Stomach (tissue), 9 donors: Measurements from ENCODE around the gene GREB1. TPM values are rescaled to one million over a fixed set of nuclear protein-coding genes. Genes with fewer than 3 reads are reported as not detected.

Source experiments
- DNase-seq, 2 donors: peaks; one replicate each; pipeline versions ENCODE4 v3.0.0 to v3.0.0-alpha.2; 2013 to 2019
- H3K27ac ChIP-seq, 5 donors: fragments of 200-600 bp in 4 of 5; sonication (generic) in 4 of 5; one replicate each; pipeline ENCODE4 v1.5.1; 2013 to 2019; ENCODE audit warnings: mild to moderate bottlenecking in 1 of 5, moderate library complexity in 1 of 5
- H3K27me3 ChIP-seq, 3 donors: fragments of 200-600 bp; sonication (generic); one replicate each; pipeline ENCODE4 v1.5.1; 2017 to 2019; ENCODE audit warnings: mixed run types in 1 of 3
- H3K36me3 ChIP-seq, 4 donors: fragments of 200-600 bp; sonication (generic); 1 replicate in 3 of 4; 2 replicates in 1 of 4; pipeline ENCODE4 v1.5.1; 2016 to 2019
- H3K4me1 ChIP-seq, 4 donors: fragments of 200-600 bp; sonication (generic); one replicate each; pipeline ENCODE4 v1.5.1; 2016 to 2019
- H3K4me3 ChIP-seq, 4 donors: fragments of 200-600 bp; sonication (generic) in 3 of 4; one replicate each; pipeline ENCODE4 v1.5.1; 2016 to 2019; ENCODE audit warnings: mild to moderate bottlenecking in 1 of 4
- H3K9me3 ChIP-seq, 4 donors: fragments of 200-600 bp; sonication (generic); one replicate each; pipeline ENCODE4 v1.5.1; 2016 to 2019
- CTCF ChIP-seq, 7 experiments: fragments of 450-650 bp in 4 of 7; fragments of 200-600 bp in 3 of 7; sonication (generic) in 3 of 7; IDR thresholded peaks; one replicate each; pipeline ENCODE4 v1.5.1; 2016 to 2019; ENCODE audit warnings: antibody characterized with exemption in 7 of 7, control low read depth in 2 of 7, mild to moderate bottlenecking in 1 of 7
- EP300 ChIP-seq: sonication (generic); formaldehyde crosslinking; IDR thresholded peaks from one replicate; pipeline ENCODE4 v1.6.1; 2017; ENCODE audit warnings: antibody characterized with exemption
- POLR2A ChIP-seq, 4 donors: fragments of 450-650 bp; IDR thresholded peaks; one replicate each; pipeline ENCODE4 v1.6.1; 2016; ENCODE audit warnings: antibody characterized with exemption in 4 of 4, control low read depth in 2 of 4, mild to moderate bottlenecking in 1 of 4, moderate library complexity in 1 of 4
- POLR2AphosphoS5 ChIP-seq, 3 donors: sonication (generic); formaldehyde crosslinking; IDR thresholded peaks; one replicate each; pipeline ENCODE4 v1.6.1; 2016; ENCODE audit warnings: antibody characterized with exemption in 3 of 3
- WGBS, 5 donors: extraction: QIAGEN DNeasy Blood & Tissue Kit in 3 of 5; methylation state at CpG; one replicate each; pipeline versions ENCODE4 v1.1.5 to v1.1.7; 2013 to 2018; 5-methylcytosine and 5-hydroxymethylcytosine counted together
- intact Hi-C: fragments of 100-400 bp; cut with DNase I; formaldehyde crosslinking; loops from one replicate; pipeline ENCODE4 v1.15.1; 2023; ENCODE audit warnings: low total_unique reads
- polyA plus RNA-seq, 3 donors: library from polyadenylated mRNA; stranded (reverse); fragments of 200-250 nt; gene quantifications; one replicate each; pipeline ENCODE4 v1.2.3, GENCODE V29; 2013
- total RNA-seq, 5 donors: library from RNA; depleted of rRNA; stranded (reverse); fragments of >200 nt; gene quantifications; one replicate each; pipeline versions ENCODE4 v1.1.0 to v1.2.3, GENCODE V29; 2014 to 2016
- donor health status: healthy with polysubstance abuse.
- donor health status: Bipolar disorder and iron deficiency.
- donor health status: healthy.

The GREB1 gene
- total and polyA plus RNA-seq, 8 donors = 0.88 to 37.9 (median 3.6) TPM

- 87 to 98% (median 94%) methylated on average over 5 of the region's 5 CpGs for WGBS, 5 donors
- no peaks in the 10 kb centered on the region for H3K9me3 ChIP-seq
- intact Hi-C loops = no loop called here
- H3K4me1 ChIP-seq = no peaks in the 10 kb centered on the region
- no peaks in the 10 kb centered on the region for H3K36me3 ChIP-seq
- DNase-seq = no peak
- TF ChIP-seq POLR2AphosphoS5 (IDR thresholded peaks at IDR 0.05) (no peak), EP300 (no peak), POLR2A (IDR thresholded peaks at IDR 0.05) (no peak), CTCF (IDR thresholded peaks at IDR 0.05) (no peak)
- H3K4me3 ChIP-seq = no peak overlapping the region
- peaks cover 0 to 4% (median 0%) of the 10 kb centered on the region in 3 donors for H3K27me3 ChIP-seq
- H3K27ac ChIP-seq = no peak overlapping the region
Observed at GRCh38 chr2:11562476-11562875, 28.6 kb downstream of the GREB1 start.

GRCh38 chr2:11563784-11564666 is 30.2 kb downstream of the GREB1 start:
- peaks cover 0 to 4% (median 0%) of the 10 kb centered on the region in 3 donors for H3K27me3 ChIP-seq
- 90 to 97% (median 94%) methylated on average over 8 of the region's 8 CpGs for WGBS, 5 donors
- H3K4me3 ChIP-seq = no peak overlapping the region
- intact Hi-C loops = no loop called here
- no peak for DNase-seq
- H3K9me3 ChIP-seq = no peaks in the 10 kb centered on the region
- no peak for TF ChIP-seq EP300
- TF ChIP-seq POLR2A (IDR thresholded peaks at IDR 0.05) = no peak
- TF ChIP-seq POLR2AphosphoS5 (IDR thresholded peaks at IDR 0.05) = no peak
- TF ChIP-seq CTCF (IDR thresholded peaks at IDR 0.05) = no peak
- H3K27ac ChIP-seq = no peak overlapping the region
- no peaks in the 10 kb centered on the region for H3K36me3 ChIP-seq
- no peaks in the 10 kb centered on the region for H3K4me1 ChIP-seq

- no peak overlapping the region for H3K4me3 ChIP-seq
- TF ChIP-seq POLR2A (IDR thresholded peaks at IDR 0.05) (no peak), POLR2AphosphoS5 (IDR thresholded peaks at IDR 0.05) (no peak), CTCF (IDR thresholded peaks at IDR 0.05) (no peak), EP300 (no peak)
- intact Hi-C loops = no loop called here
- H3K36me3 ChIP-seq = no peaks in the 10 kb centered on the region
- H3K9me3 ChIP-seq = no peaks in the 10 kb centered on the region
- WGBS, 5 donors = 84 to 90% (median 86%) methylated on average over 6 to 7 of the region's 7 CpGs
- DNase-seq = no peak
- H3K4me1 ChIP-seq = no peaks in the 10 kb centered on the region
- H3K27ac ChIP-seq = no peak overlapping the region
- H3K27me3 ChIP-seq = peaks cover 0 to under 1% (median 0%) of the 10 kb centered on the region in 3 donors
Observed at GRCh38 chr2:11564816-11565567, 31.1 kb downstream of the GREB1 start.

- WGBS, 5 donors = 86 to 97% (median 88%) methylated on average over 7 to 14 of the region's 14 CpGs
- H3K27ac ChIP-seq = no peak overlapping the region
- H3K4me3 ChIP-seq = no peak overlapping the region
- H3K27me3 ChIP-seq = no peaks in the 10 kb centered on the region
- H3K36me3 ChIP-seq = no peaks in the 10 kb centered on the region
- no peak for DNase-seq
- H3K4me1 ChIP-seq = peaks cover 0 to 8% (median 0%) of the 10 kb centered on the region in 4 donors
- no peak for TF ChIP-seq POLR2AphosphoS5 (IDR thresholded peaks at IDR 0.05)
- TF ChIP-seq CTCF (IDR thresholded peaks at IDR 0.05) = no peak
- no peak for TF ChIP-seq POLR2A (IDR thresholded peaks at IDR 0.05)
- no peak for TF ChIP-seq EP300
- intact Hi-C loops = no loop called here
- H3K9me3 ChIP-seq = no peaks in the 10 kb centered on the region
Observed at GRCh38 chr2:11566383-11566782, 32.5 kb downstream of the GREB1 start.
